Spleen (tissue), 11 donors: ENCODE measurements around the gene LDHD. TPM values are rescaled to one million over a fixed set of nuclear protein-coding genes. Genes with fewer than 3 reads are reported as not detected.

Experiments
- DNase-seq: peaks from one replicate; pipeline ENCODE4 v3.0.0-alpha.2; 2020
- H3K27ac ChIP-seq, 8 donors: fragments of 200-600 bp; sonication (generic) in 7 of 8; 1 replicate in 4 of 8; 2 replicates in 4 of 8; pipeline versions ENCODE4 v1.5.0 to v1.8.0; 2016 to 2021; ENCODE audit warnings: inconsistent platforms in 4 of 8, mild to moderate bottlenecking in 4 of 8, moderate library complexity in 1 of 8
- H3K27me3 ChIP-seq, 7 donors: fragments of 200-600 bp; sonication (generic) in 6 of 7; replicated peaks in 1 of 7; 1 replicate in 4 of 7; 2 replicates in 3 of 7; pipeline versions ENCODE4 v1.5.0 to v1.8.0; 2016 to 2021; ENCODE audit warnings: inconsistent platforms in 3 of 7, mild to moderate bottlenecking in 1 of 7
- H3K36me3 ChIP-seq, 6 donors: fragments of 200-600 bp; sonication (generic) in 5 of 6; 1 replicate in 4 of 6; 2 replicates in 2 of 6; pipeline versions ENCODE4 v1.5.0 to v1.8.0; 2016 to 2021; ENCODE audit warnings: inconsistent platforms in 2 of 6
- H3K4me1 ChIP-seq, 6 donors: fragments of 200-600 bp; sonication (generic) in 5 of 6; 1 replicate in 3 of 6; 2 replicates in 3 of 6; pipeline versions ENCODE4 v1.5.0 to v1.8.0; 2016 to 2021; ENCODE audit warnings: inconsistent platforms in 3 of 6
- H3K4me3 ChIP-seq, 8 donors: fragments of 200-600 bp; sonication (generic) in 7 of 8; 1 replicate in 4 of 8; 2 replicates in 4 of 8; pipeline versions ENCODE4 v1.5.0 to v1.8.0; 2016 to 2021; ENCODE audit warnings: inconsistent platforms in 4 of 8, mild to moderate bottlenecking in 4 of 8, moderate library complexity in 2 of 8
- H3K9me3 ChIP-seq, 8 donors: fragments of 200-600 bp; sonication (generic) in 7 of 8; 1 replicate in 4 of 8; 2 replicates in 4 of 8; pipeline versions ENCODE4 v1.5.0 to v1.8.0; 2016 to 2021; ENCODE audit warnings: inconsistent platforms in 4 of 8
- POLR2A ChIP-seq, 3 donors: fragments of 450-650 bp; IDR thresholded peaks; one replicate each; pipeline ENCODE4 v1.5.1; 2017; ENCODE audit warnings: antibody characterized with exemption in 3 of 3, mild to moderate bottlenecking in 1 of 3
- POLR2AphosphoS5 ChIP-seq, 3 donors: sonication (generic); formaldehyde crosslinking; IDR thresholded peaks; one replicate each; pipeline ENCODE4 v1.5.1; 2017; ENCODE audit warnings: antibody characterized with exemption in 3 of 3
- WGBS, 5 donors: extraction: QIAGEN DNeasy Blood & Tissue Kit in 3 of 5; methylation state at CpG; one replicate each; pipeline versions ENCODE4 v1.1.5 to v1.1.7; 2013 to 2018; 5-methylcytosine and 5-hydroxymethylcytosine counted together
- intact Hi-C: fragments of 100-400 bp; cut with DNase I; formaldehyde crosslinking; loops from one replicate; pipeline ENCODE4 v1.15.0; 2023; ENCODE audit warnings: low total_unique reads
- polyA plus RNA-seq, 3 donors: library from polyadenylated mRNA; stranded (reverse); fragments of 200-250 nt; gene quantifications; one replicate each; pipeline ENCODE4 v1.2.1, GENCODE V29; 2013
- total RNA-seq, 7 donors: library from RNA; depleted of rRNA in 3 of 7; stranded (reverse); fragments of >200 nt in 3 of 7; fragmentation: NEBNext Ultra II Directional in 4 of 7; extraction: Animal tissue kit (Norgen Biotek cat#: 25700) in 4 of 7; gene quantifications; one replicate each; pipeline versions ENCODE4 v1.1.0 to v1.2.1, GENCODE V29; 2016 to 2021
- TF ChIP-seq, protein P1 (sequence below), 11 experiments: fragments of 200-600 bp in 7 of 11; fragments of 450-650 bp in 4 of 11; sonication (generic) in 4 of 11; IDR thresholded peaks in 8 of 11; conservative IDR thresholded peaks in 3 of 11; 1 replicate in 7 of 11; 2 replicates in 4 of 11; pipeline versions ENCODE4 v1.4.0 to v1.8.0; 2016 to 2021; ENCODE audit warnings: antibody characterized with exemption in 11 of 11, inconsistent platforms in 4 of 11, mild to moderate bottlenecking in 1 of 11
- donor health status: healthy with polysubstance abuse.
- donor health status: DM: no; HTN: no; CAD: no; lungs with moderate emphysema.
- donor health status: DM: no; HTN: no; CAD: no.
- donor health status: Bipolar disorder and iron deficiency.
- donor health status: healthy.
- donor health status: DM: no; HTN: no; CAD: no.
- donor health status: DM: yes; HTN: yes; CAD: no.

Gene LDHD
- total and polyA plus RNA-seq, 10 donors: 0.53 to 3.3 (median 1.1) TPM

DNA sequence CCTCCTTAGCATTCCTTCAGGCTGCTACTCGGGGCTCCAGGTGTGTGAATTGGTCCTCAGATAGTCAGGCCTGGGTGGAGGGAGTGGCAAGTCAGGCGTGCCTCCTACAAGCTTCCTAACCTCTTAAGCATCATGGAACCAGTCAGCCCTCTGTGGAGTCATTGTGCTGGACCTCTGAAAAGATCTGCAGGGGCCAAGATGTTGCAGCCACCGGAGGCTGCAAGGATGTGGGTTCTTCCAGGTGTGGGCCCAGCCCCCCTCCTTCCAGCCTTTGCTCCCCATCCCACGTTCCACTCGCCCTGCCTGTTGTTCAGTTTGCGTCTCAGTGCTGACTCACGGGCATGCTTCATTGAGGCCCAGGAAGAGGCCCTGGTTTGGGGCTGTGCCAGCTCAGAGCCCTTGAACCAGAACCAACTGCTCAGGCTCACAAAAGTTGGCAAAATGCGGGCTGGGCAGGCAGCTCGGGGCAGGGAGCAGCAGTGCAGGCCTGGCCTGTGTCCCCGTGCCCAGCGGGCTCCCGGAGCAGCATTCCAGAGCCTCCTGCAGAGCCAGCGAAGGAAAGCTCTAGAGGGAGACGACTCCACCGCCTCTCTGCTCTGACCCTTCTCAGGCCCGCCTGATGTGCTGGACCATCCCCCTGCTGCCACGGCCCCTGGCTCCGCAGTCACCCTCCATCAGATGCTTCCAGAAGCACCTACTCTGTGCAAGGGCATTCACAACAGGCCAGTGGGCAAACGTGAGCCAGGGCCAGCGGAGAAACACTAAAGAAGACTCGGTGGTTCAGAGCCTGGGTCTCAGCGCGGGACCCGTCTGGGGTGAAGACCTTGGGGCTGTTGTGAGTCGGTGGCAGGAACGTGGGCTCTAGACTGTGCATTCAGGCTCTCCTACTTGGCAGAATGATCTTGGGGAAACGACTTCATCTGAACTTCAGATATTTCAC lies 7.5 kb downstream of the LDHD start:
- Histone ChIP-seq H3K4me1 (peaks cover 20 to 90% (median 58%) of the 10 kb centered on the region in 6 donors), H3K27me3 (peaks cover 0 to 100% (median 25%) of the 10 kb centered on the region in 7 donors), H3K27ac (peak overlapping the region in 4 of 8 donors; percentile 41 to 75 (median 58)), H3K36me3 (no peaks in the 10 kb centered on the region), H3K9me3 (no peaks in the 10 kb centered on the region), H3K4me3 (peak overlapping the region in 1 of 8 donors; percentile 25)
- intact Hi-C loops: no loop called here
- peak; percentile 87 for DNase-seq
- TF ChIP-seq, protein P1, sequence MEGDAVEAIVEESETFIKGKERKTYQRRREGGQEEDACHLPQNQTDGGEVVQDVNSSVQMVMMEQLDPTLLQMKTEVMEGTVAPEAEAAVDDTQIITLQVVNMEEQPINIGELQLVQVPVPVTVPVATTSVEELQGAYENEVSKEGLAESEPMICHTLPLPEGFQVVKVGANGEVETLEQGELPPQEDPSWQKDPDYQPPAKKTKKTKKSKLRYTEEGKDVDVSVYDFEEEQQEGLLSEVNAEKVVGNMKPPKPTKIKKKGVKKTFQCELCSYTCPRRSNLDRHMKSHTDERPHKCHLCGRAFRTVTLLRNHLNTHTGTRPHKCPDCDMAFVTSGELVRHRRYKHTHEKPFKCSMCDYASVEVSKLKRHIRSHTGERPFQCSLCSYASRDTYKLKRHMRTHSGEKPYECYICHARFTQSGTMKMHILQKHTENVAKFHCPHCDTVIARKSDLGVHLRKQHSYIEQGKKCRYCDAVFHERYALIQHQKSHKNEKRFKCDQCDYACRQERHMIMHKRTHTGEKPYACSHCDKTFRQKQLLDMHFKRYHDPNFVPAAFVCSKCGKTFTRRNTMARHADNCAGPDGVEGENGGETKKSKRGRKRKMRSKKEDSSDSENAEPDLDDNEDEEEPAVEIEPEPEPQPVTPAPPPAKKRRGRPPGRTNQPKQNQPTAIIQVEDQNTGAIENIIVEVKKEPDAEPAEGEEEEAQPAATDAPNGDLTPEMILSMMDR (IDR thresholded peaks at IDR 0.05 in 8 of 11, conservative IDR thresholded peaks at IDR 0.05 in 3 of 11): no peak
- TF ChIP-seq POLR2AphosphoS5 (IDR thresholded peaks at IDR 0.05): peak; percentile 19 to 53 (median 47)
- 53 to 61% (median 61%) methylated on average over 16 to 27 of the region's 27 CpGs for WGBS, 5 donors

DNA sequence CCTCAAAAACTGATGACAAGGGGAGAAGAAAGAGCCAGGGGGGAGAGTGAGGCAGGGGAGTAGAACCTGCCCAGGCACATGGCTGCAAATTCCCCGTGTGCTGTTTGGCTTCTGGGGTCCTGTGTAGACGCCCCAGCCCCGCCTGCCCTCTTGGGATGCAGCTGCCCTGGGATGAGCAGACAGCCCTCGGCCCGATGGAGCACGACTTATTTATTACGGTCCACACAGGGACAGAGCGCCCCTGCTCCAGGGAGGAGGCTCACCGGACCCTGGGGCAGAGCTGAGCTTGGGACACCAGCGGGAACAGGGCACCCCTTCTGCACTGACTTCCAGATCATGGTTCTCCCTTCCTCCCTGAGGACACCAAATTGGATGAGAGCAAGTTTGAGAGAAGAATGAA lies 9.1 kb downstream of the LDHD start:
- Histone ChIP-seq H3K36me3 (no peaks in the 10 kb centered on the region), H3K9me3 (no peaks in the 10 kb centered on the region), H3K4me1 (peaks cover 20 to 85% (median 55%) of the 10 kb centered on the region in 6 donors), H3K4me3 (no peak overlapping the region), H3K27me3 (peaks cover 0 to 98% (median 11%) of the 10 kb centered on the region in 7 donors), H3K27ac (peak overlapping the region in 1 of 8 donors; percentile 1)
- TF ChIP-seq, protein P1 (IDR thresholded peaks at IDR 0.05 in 8 of 11, conservative IDR thresholded peaks at IDR 0.05 in 3 of 11): no peak
- TF ChIP-seq POLR2AphosphoS5 (IDR thresholded peaks at IDR 0.05) (no peak), POLR2A (IDR thresholded peaks at IDR 0.05) (no peak)
- 86 to 96% (median 94%) methylated on average over 8 to 10 of the region's 10 CpGs for WGBS, 5 donors
- intact Hi-C loops: loop anchor here (2.0 kb wide), 1 partner anchor 109 kb away; the partner anchor contains the start of gene ZNRF1
- peak; percentile 69 for DNase-seq

DNA sequence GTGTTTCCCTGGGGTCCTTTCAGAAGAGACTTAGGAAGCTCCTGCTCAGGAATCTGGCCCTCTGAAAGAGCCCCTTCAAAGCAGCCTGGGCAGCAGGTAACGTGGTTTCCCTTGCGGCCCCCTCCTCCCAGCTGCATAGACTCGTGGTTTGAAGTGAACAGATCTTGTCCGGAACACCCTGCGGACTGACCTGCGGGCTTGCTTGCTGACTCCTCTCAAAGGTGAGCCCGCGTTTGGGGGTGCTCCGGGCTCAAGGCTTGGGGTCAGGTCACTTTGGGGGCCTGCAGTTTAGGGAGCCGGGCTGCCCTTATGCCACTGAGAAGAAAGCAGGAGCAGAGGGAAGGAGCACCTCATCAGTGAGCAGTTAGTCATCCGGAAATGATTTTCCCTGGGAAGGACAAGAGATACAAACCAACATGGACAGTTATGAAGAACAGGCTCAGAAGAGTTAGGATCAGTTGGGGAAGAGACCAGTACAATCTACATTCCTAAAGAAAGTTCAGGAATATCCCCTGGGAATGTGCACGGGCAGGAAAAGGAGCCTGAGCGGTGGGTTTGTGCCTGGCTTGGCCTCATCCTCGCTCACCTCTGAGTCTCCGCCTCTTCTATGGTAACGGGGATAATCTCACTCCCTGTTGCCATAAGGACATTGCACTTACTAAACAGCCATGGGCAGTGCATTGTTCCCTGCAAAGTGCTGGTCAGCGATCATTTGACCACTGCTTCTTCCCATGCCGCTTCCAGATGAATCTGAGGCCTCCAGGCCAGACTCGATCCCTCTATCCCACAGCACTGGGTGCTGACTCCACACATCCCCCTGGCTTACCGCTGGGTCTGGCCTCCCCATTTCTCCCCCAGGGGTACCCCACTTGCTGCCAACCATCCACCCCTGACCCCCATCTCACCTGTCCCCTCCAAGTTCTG lies 10.0 kb downstream of the LDHD start:
- intact Hi-C loops: loop anchor here (2.0 kb wide), 1 partner anchor 108 kb away; the partner anchor contains the start of gene ZNRF1
- H3K4me1 ChIP-seq: peaks cover 20 to 76% (median 46%) of the 10 kb centered on the region in 6 donors
- 90 to 96% (median 92%) methylated on average over 12 to 20 of the region's 20 CpGs for WGBS, 5 donors
- H3K27me3 ChIP-seq: peaks cover 0 to 97% (median 3%) of the 10 kb centered on the region in 7 donors
- no peaks in the 10 kb centered on the region for H3K36me3 ChIP-seq
- H3K27ac ChIP-seq: peak overlapping the region in 6 of 8 donors; percentile 52 to 85 (median 72)
- no peak overlapping the region for H3K4me3 ChIP-seq
- DNase-seq: peak; percentile 70
- no peaks in the 10 kb centered on the region for H3K9me3 ChIP-seq
- TF ChIP-seq, protein P1 (IDR thresholded peaks at IDR 0.05 in 8 of 11, conservative IDR thresholded peaks at IDR 0.05 in 3 of 11): no peak
